K562 (cell line): ENCODE data around the gene FAM187B. TPM values are rescaled to one million over a fixed set of nuclear protein-coding genes. Genes with fewer than 3 reads are reported as not detected.
"Not testable (repeated sequence)": the region's sequence is repeated elsewhere in the genome, so short reads cannot be mapped to it uniquely, and the experiment has no call there.

Experiments
- ATAC-seq: fragments of 200-7000 bp; cut with Tn5 transposase; 3 replicates; pipeline ENCODE4 v1.9.1; 2020; ENCODE audit warnings: moderate library complexity
- BruUV-seq: library from RNA; stranded (reverse); fragments of 400-500 nt; replicated peaks from 2 replicates; lab custom pipeline; 2021; lab: Mats Ljungman, UMichigan
- CTCF ChIA-PET: fragments of 300-600 bp; formaldehyde crosslinking; extraction: SDS; loops from one replicate; lab custom pipeline; 2021; ENCODE audit warnings: low intra/inter-chr PET ratio; lab: Yijun Ruan, JAX
- POLR2A ChIA-PET: fragments of 300-600, 350-650 bp; sonication (Branson Sonifier 250); formaldehyde crosslinking; extraction: SDS; loops from one replicate; lab custom pipeline; 2021; ENCODE audit warnings: antibody characterized with exemption, inconsistent platforms; lab: Yijun Ruan, JAX
- DNase-seq, 4 experiments: peaks; one replicate each; pipeline versions ENCODE4 v3.0.0 to v3.0.0-alpha.2; 2011 to 2018; ENCODE audit warnings: low spot score in 3 of 4, mixed read lengths in 3 of 4; ENCODE audit errors: extremely low read depth in 1 of 4
- FAIRE-seq: peaks from 2 replicates; lab custom pipeline; 2011; peaks lifted over from hg19 to GRCh38; lab: Jason Lieb, UNC
- H2AFZ ChIP-seq: 2 replicates; pipeline ENCODE4 v1.6.0; 2011; ENCODE audit warnings: low read depth, low read length, control low read depth, inconsistent platforms
- H3K27ac ChIP-seq: fragments of 200-600 bp; 3 replicates; pipeline ENCODE4 v1.8.0; 2011; ENCODE audit warnings: low read depth, mild to moderate bottlenecking, control low read depth, inconsistent platforms, low read length, moderate library complexity, mixed read lengths; ENCODE audit errors: extremely low read depth
- H3K27me3 ChIP-seq, 2 experiments: fragments of 300-600 bp in 1 of 2; 2 replicates in 1 of 2; 3 replicates in 1 of 2; pipeline versions ENCODE4 v1.6.0 to v1.8.0; 2011; ENCODE audit warnings: inconsistent platforms in 2 of 2, low read length in 2 of 2, mild to moderate bottlenecking in 1 of 2, mixed read lengths in 1 of 2, moderate library complexity in 1 of 2; ENCODE audit not compliant: control insufficient read depth in 2 of 2, insufficient read depth in 2 of 2
- H3K36me3 ChIP-seq: fragments of 300-600 bp; 3 replicates; pipeline ENCODE4 v1.8.0; 2011; ENCODE audit warnings: mild to moderate bottlenecking, low read length, inconsistent platforms; ENCODE audit not compliant: control insufficient read depth, insufficient read depth
- H3K4me1 ChIP-seq, 2 experiments: fragments of 200-600 bp in 1 of 2; replicated peaks in 1 of 2; 2 replicates in 1 of 2; 3 replicates in 1 of 2; pipeline versions ENCODE4 v1.5.1 to v1.8.0; 2011; ENCODE audit warnings: inconsistent platforms in 2 of 2, low read length in 2 of 2, mild to moderate bottlenecking in 1 of 2, mixed read lengths in 1 of 2, moderate library complexity in 1 of 2; ENCODE audit not compliant: control insufficient read depth in 2 of 2, insufficient read depth in 2 of 2
- H3K4me2 ChIP-seq: 2 replicates; pipeline ENCODE4 v1.6.1; 2011; ENCODE audit warnings: low read length, control low read depth, inconsistent platforms, mixed read lengths; ENCODE audit not compliant: insufficient read depth
- H3K4me3 ChIP-seq: fragments of 200-600 bp; sonication (generic), shearing (Covaris generic); 2 replicates; pipeline ENCODE4 v1.5.1; 2016; ENCODE audit warnings: control low read depth, inconsistent platforms
- H3K79me2 ChIP-seq: fragments of 200-600 bp; 3 replicates; pipeline ENCODE4 v1.8.0; 2011; ENCODE audit warnings: low read length, inconsistent platforms; ENCODE audit not compliant: control insufficient read depth, insufficient read depth
- H3K9ac ChIP-seq, 2 experiments: 2 replicates each; pipeline versions ENCODE4 v1.6.0 to v1.6.1; 2011; ENCODE audit warnings: low read depth in 2 of 2, low read length in 2 of 2, control low read depth in 1 of 2, inconsistent platforms in 1 of 2, mild to moderate bottlenecking in 1 of 2, mixed read lengths in 1 of 2; ENCODE audit not compliant: insufficient read depth in 1 of 2
- H3K9me1 ChIP-seq: one replicate; pipeline ENCODE4 v1.6.0; 2011; ENCODE audit warnings: inconsistent platforms, mild to moderate bottlenecking, low read length, moderate library complexity; ENCODE audit not compliant: control insufficient read depth, insufficient read depth
- H3K9me3 ChIP-seq: replicated peaks from 2 replicates; pipeline ENCODE4 v1.5.1; 2011; ENCODE audit warnings: low read depth, low read length, inconsistent platforms; ENCODE audit not compliant: control insufficient read depth, insufficient read depth
- H4K20me1 ChIP-seq: replicated peaks from 2 replicates; pipeline ENCODE4 v1.6.1; 2011; ENCODE audit warnings: low read length, inconsistent platforms, mixed read lengths; ENCODE audit not compliant: control insufficient read depth, insufficient read depth
- ATF7 ChIP-seq: fragments of 450-650 bp; IDR thresholded peaks from 2 replicates; pipeline ENCODE4 v1.7.1; 2014; ENCODE audit warnings: mild to moderate bottlenecking, moderate library complexity
- BCOR ChIP-seq: fragments of 450-650 bp; IDR thresholded peaks from 2 replicates; pipeline ENCODE4 v1.6.1; 2016
- CEBPB ChIP-seq: fragments of 450-650 bp; IDR thresholded peaks from 2 replicates; pipeline ENCODE4 v1.6.1; 2016; ENCODE audit warnings: missing genetic modification characterization, missing compliant biosample characterization
- HNRNPUL1 ChIP-seq: fragments of 200-400 bp; formaldehyde crosslinking; IDR thresholded peaks from 2 replicates; pipeline ENCODE4 v1.6.1; 2017; ENCODE audit warnings: low read length
- KLF16 ChIP-seq: IDR thresholded peaks from 2 replicates; pipeline ENCODE4 v1.6.1; 2016; ENCODE audit warnings: antibody characterized with exemption
- NCOA4 ChIP-seq: fragments of 450-650 bp; IDR thresholded peaks from 2 replicates; pipeline ENCODE4 v1.6.1; 2018; ENCODE audit warnings: mild to moderate bottlenecking; ENCODE audit not compliant: partially characterized antibody
- NFIC ChIP-seq: fragments of 450-650 bp; IDR thresholded peaks from 2 replicates; pipeline ENCODE4 v1.6.1; 2017; ENCODE audit warnings: mild to moderate bottlenecking, inconsistent platforms
- NFYB ChIP-seq: IDR thresholded peaks from 2 replicates; pipeline ENCODE4 v1.6.1; 2011; ENCODE audit warnings: mild to moderate bottlenecking, moderate library complexity; ENCODE audit not compliant: insufficient read length; ENCODE audit errors: extremely low read depth
- PTBP1 ChIP-seq: fragments of 200-400 bp; formaldehyde crosslinking; IDR thresholded peaks from 2 replicates; pipeline ENCODE4 v1.6.1; 2017; ENCODE audit warnings: low read depth, low read length
- RBM14 ChIP-seq: fragments of 200-400 bp; formaldehyde crosslinking; IDR thresholded peaks from 2 replicates; pipeline ENCODE4 v1.6.1; 2018; ENCODE audit warnings: low read depth, mild to moderate bottlenecking, low read length, moderate library complexity, borderline replicate concordance; ENCODE audit not compliant: insufficient read depth
- SREBF2 ChIP-seq: sonication (generic); formaldehyde crosslinking; IDR thresholded peaks from 2 replicates; pipeline ENCODE4 v1.4.0; 2020; ENCODE audit warnings: mild to moderate bottlenecking, missing genetic modification reagents
- TCFL5 ChIP-seq: fragments of 250-450 bp; sonication (Bioruptor Pico); conservative IDR thresholded peaks from 2 replicates; pipeline ENCODE4 v1.6.1; 2021; ENCODE audit warnings: mild to moderate bottlenecking, moderate library complexity, matching md5 sums
- ZNF146 ChIP-seq: IDR thresholded peaks from one replicate; pipeline ENCODE4 v1.6.1; 2018; ENCODE audit warnings: missing compliant biosample characterization; ENCODE audit not compliant: unreplicated experiment
- WGBS: fragments of 100-300 bp; shearing (Covaris generic); methylation state at CpG from one replicate; pipeline ENCODE4 v1.1.6; 2016; ENCODE audit warnings: low coverage, mixed read lengths; ENCODE audit not compliant: insufficient coverage; ENCODE audit errors: missing lambda C conversion rate; 5-methylcytosine and 5-hydroxymethylcytosine counted together
- in situ Hi-C: fragments of 300-500 bp; cut with MboI; formaldehyde crosslinking; loops from 4 replicates; pipeline ENCODE4 v1.15.0; 2018; ENCODE audit warnings: inconsistent platforms, mixed read lengths
- intact Hi-C: fragments of 100-400 bp; cut with micrococcal nuclease; formaldehyde crosslinking; loops from 2 replicates; pipeline ENCODE4 v1.14.2; 2022
- polyA plus RNA-seq, 8 experiments: library from polyadenylated mRNA; depleted of rRNA in 4 of 8; stranded (reverse) in 5 of 8; unstranded in 3 of 8; fragments of >200 nt; fragmentation: Nextera tagmentation in 2 of 8; fragmentation: Illumina TruSeq in 1 of 8; extraction: Ambion mirVana in 2 of 8; extraction: Trizol in 1 of 8; gene quantifications; 2 replicates each; pipeline versions ENCODE4 v1.2.1 to v1.2.3, GENCODE V29; 2011 to 2014; ENCODE audit warnings: inconsistent platforms in 1 of 8, missing spikeins in 1 of 8
- total RNA-seq, 7 experiments: library from RNA; depleted of rRNA in 6 of 7; stranded (reverse); fragments of >200 nt in 6 of 7; fragmentation: Illumina TruSeq in 2 of 7; extraction: Trizol in 2 of 7; gene quantifications; 2 replicates each; pipeline versions ENCODE4 v1.2.1 to v1.2.3, GENCODE V29; 2011 to 2021; ENCODE audit warnings: low replicate concordance in 1 of 7
- TF ChIP-seq, protein P1 (sequence below): fragments of 450-650 bp; IDR thresholded peaks from 2 replicates; pipeline ENCODE4 v1.6.1; 2016; ENCODE audit warnings: antibody characterized with exemption

FAM187B gene
- total and polyA plus RNA-seq, 9 of the 15 experiments (the other 6 are each of a cell fraction or from before 2014, with no cell fraction given): 0.04 to 0.09 TPM; not detected in 7

DNA sequence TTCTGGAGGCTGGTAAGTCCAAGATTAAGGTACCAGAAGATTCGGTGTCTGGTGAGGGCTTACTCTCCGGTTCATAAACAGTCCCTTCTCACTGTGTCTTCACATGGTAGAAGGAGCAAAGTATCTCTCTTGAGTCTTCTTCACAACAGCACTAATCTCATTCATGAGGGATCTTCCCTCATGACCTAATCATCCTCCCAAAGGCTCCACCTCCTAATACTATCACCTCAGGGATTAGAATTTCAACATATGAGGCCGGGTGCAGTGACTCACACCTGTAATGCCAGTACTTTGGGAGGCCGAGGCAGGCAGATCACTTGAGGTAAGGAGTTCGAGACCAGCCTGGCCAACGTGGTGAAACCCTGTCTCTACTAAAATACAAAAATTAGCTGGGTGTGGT, 31.7 kb downstream of the FAM187B start:
- intact Hi-C loops, POLR2A ChIA-PET, H3K9me3 ChIP-seq, H4K20me1 ChIP-seq, H3K27ac ChIP-seq, H3K4me3 ChIP-seq, H3K9ac ChIP-seq, CTCF ChIA-PET, ATAC-seq, H3K9me1 ChIP-seq, FAIRE-seq, in situ Hi-C loops, H3K79me2 ChIP-seq, DNase-seq, BruUV-seq, H3K4me2 ChIP-seq, H3K36me3 ChIP-seq, H3K4me1 ChIP-seq, H3K27me3 ChIP-seq: not testable (repeated sequence)
- peak overlapping the region; percentile 66 for H2AFZ ChIP-seq
- TF ChIP-seq CEBPB (tag): peak; percentile 11; the same call in 1 of the 2 replicates
- TF ChIP-seq BCOR: peak; percentile 42; the same call in 1 of the 2 replicates
- WGBS: 54% methylated on average over 6 of the region's 6 CpGs

- in situ Hi-C loops: no loop called here
- no peak overlapping the region for H3K9ac ChIP-seq
- H3K4me3 ChIP-seq: no peak overlapping the region
- no peaks in the 10 kb centered on the region for H3K9me1 ChIP-seq
- TF ChIP-seq SREBF2 (CRISPR knock-in tag) (no peak), PTBP1 (no peak), NCOA4 (no peak), RBM14 (no peak), KLF16 (no peak), ZNF146 (CRISPR knock-in tag) (no peak), TCFL5 (CRISPR knock-in tag) (no peak), NFIC (no peak), HNRNPUL1 (no peak), ATF7 (no peak), NFYB (no peak)
- TF ChIP-seq, protein P1, sequence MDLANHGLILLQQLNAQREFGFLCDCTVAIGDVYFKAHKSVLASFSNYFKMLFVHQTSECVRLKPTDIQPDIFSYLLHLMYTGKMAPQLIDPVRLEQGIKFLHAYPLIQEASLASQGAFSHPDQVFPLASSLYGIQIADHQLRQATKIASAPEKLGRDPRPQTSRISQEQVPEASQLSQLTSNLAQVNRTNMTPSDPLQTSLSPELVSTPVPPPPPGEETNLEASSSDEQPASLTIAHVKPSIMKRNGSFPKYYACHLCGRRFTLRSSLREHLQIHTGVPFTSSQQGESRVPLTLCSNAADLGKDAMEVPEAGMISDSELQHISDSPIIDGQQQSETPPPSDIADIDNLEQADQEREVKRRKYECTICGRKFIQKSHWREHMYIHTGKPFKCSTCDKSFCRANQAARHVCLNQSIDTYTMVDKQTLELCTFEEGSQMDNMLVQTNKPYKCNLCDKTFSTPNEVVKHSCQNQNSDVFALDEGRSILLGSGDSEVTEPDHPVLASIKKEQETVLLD: no peak
- TF ChIP-seq, all 486 proteins: peak for 0
- no peaks in the 10 kb centered on the region for H3K36me3 ChIP-seq
- H3K4me2 ChIP-seq: no peak overlapping the region
- intact Hi-C loops: no loop called here
- ATAC-seq (no peak), FAIRE-seq (no peak), DNase-seq (no peak)
- H4K20me1 ChIP-seq: no peaks in the 10 kb centered on the region
- H3K27ac ChIP-seq: no peak overlapping the region
- H3K27me3 ChIP-seq: no peaks in the 10 kb centered on the region
- H3K9me3 ChIP-seq: no peaks in the 10 kb centered on the region
- ChIA-PET CTCF (no interaction called here), POLR2A (interaction anchor here (0.6 to 0.7 kb wide), 2 partner anchors 22 to 238 kb away, joined by 4 read pairs; no protein-coding TSS in a partner anchor)
- peak overlapping the region; percentile 66; the same call in 1 of the 2 replicates for H2AFZ ChIP-seq
- H3K79me2 ChIP-seq: no peaks in the 10 kb centered on the region
- no TSS peak for BruUV-seq
- 30% methylated on average over 2 of the region's 2 CpGs for WGBS
- H3K4me1 ChIP-seq: peaks cover 0 to 5% of the 10 kb centered on the region in 2 experiments; a peak in 1 of 5 replicates
Observed at GRCh38 chr19:35195830-35196229, 32.7 kb downstream of the FAM187B start.
